HG03565 (cell line): Measurements from ENCODE around the gene PCDHGC5.

ENCODE experiments used
- ATAC-seq: cut with Tn5 transposase; IDR thresholded peaks from one replicate; pipeline ENCODE4 v1.9.1; 2021; ENCODE audit warnings: mild to moderate bottlenecking, moderate library complexity; ENCODE audit not compliant: unreplicated experiment

The PCDHGC5 gene

DNA sequence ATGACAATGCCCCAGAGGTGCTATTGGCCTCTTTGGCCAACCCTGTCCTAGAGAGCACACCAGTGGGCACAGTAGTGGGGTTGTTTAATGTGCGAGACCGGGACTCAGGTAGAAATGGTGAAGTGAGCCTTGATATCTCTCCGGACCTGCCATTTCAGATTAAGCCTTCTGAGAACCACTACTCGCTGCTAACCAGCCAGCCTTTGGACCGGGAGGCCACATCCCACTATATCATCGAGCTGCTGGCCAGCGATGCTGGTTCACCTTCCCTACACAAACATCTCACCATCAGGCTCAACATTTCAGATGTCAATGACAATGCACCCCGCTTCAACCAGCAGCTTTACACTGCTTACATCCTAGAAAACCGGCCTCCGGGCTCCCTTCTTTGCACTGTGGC lies 1.4 kb downstream of the PCDHGC5 start:
- ATAC-seq, result no peak

DNA sequence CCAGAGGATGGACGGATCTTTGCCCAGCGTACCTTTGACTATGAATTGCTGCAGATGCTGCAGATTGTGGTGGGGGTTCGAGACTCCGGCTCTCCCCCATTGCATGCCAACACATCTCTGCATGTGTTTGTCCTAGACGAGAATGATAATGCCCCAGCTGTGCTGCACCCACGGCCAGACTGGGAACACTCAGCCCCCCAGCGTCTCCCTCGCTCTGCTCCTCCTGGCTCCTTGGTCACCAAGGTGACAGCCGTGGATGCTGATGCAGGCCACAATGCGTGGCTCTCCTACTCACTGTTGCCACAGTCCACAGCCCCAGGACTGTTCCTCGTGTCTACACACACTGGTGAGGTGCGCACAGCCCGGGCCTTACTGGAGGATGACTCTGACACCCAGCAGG lies 1.9 kb downstream of the PCDHGC5 start:
- ATAC-seq, result no peak

DNA sequence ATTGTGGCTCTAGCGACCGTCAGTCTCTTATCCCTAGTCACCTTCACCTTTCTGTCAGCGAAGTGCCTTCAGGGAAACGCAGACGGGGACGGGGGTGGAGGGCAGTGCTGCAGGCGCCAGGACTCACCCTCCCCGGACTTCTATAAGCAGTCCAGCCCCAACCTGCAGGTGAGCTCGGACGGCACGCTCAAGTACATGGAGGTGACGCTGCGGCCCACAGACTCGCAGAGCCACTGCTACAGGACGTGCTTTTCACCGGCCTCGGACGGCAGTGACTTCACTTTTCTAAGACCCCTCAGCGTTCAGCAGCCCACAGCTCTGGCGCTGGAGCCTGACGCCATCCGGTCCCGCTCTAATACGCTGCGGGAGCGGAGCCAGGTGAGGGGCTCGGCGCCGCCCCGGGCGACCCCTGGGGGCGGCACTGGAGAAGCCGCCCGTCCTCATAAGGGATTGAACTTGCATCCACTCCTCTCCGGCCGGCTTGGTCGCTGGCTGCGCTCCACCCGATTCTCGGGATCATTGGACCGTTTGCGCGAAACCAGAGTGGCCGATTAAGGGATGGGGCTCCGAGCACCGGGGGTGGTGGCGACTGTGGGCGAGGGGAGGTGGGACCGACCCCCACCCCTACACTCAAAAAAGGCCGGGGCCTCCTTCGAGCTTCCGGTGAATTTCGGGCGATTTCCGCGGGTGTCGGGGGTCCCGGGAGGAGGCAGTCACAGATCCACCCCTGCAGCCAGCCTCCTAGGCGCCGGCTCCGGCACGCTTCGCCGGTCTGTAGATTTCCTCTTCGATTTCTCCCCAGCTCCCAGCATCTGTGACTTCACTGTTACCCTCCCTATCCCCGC lies 2.7 kb downstream of the PCDHGC5 start:
- no peak for ATAC-seq

DNA sequence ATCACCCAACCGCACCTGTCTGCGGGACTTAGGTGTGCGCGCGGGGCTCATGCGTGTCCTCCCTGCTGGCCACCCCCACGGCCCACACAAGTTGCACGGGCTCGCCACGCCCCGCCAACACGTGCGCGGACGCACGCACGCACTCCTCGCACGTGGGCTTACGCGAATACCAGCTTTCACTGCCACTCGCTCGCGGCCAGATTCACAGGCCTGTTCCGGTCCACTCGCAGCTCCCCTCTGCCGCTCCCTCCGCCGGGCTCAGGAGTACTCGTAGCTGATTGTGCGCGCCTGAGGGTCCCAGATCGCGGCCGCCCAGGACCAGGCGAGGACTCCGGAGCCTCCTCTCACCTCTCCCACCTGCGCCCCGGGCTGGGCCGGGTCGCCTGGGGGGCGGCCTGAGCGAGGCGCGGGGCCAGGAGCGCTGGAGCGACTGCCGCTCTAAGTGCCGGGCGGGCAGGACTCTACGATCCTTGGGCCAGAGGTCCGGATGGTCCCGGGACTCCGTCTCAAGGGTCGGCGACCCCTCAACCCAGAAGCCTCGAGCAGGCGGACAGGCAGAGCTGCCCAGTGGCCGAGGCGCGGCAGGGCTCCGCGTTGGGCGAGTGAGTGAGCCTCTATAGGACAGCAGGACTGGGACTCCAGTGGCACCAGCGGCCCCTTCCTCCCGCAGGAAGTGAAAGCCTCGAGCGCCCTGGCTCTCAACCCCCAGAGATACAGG lies 3.4 kb downstream of the PCDHGC5 start:
- no peak for ATAC-seq

DNA sequence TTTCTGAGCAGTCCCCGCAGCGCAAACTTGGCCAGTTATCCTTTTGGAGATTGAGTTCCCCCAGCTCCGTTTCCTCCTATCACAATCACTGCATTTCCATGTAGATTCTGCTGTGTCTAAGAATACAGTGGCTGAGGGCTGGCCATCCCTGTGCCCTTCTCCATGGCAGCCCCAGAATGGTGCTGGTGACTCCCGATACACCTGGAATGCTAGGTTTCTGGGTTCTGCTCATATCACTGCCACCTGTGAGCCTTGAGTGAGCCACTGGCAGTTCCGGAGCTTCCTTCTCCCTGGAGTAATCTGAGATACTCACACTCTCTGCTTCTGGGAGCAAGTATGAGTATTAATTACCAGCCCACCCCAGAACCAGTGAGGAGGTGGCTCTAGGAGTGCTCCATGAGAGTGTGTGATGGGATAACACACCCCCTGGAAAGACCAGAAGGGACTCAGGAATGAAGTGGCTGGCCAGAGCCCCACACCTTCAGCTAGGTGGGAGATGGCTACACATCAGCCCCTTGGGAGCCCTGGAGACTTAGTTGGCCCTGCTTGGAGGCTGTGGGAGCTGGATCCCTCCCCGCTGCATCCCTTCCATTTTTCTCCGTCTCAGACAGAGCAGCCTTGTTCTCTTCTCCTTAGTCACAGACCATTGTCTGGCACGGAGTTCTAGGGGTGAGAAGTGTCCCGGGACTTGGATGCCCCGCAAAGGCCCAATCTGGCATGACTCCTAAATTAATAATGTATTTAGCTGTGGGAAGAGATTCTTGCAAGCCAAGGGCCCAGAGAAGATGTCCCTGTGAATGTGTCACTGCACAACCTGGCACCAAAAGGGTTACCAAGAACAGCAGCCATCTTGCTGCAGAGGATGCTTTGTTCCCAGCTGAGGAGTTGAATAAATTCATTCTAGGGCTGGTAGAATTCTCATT lies 4.9 kb downstream of the PCDHGC5 start:
- no peak for ATAC-seq

DNA sequence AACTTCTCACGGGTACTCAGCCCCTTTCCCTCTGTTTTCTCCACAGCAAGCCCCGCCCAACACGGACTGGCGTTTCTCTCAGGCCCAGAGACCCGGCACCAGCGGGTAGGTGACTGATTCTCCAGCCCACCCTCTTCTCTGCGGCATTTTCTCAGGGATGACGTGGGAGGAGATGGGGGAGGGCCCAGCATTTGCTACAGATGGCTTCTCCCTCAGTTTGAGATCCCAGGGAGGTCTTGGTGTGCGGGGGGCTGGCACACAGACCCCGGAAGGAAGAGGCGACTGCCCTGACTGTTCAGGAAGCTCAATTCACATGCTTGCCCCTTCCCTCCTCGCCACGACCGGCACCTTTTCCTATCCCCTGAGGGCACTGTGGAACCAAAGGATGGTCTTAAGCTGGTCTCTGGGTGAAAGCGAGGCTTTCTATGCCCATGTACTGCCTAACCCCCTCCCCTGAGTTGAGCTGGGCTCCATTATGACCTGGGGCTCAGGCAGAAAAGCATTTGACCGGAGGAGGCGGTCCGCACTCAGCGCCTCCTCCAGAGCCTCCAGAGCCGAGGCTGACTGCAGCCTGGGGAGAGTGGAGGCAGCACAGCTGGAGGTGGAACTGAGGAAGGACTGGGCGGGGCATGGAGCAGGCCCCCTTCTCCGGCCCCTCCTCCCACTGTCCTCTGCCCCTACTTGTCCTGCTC lies 6.0 kb downstream of the PCDHGC5 start:
- no peak for ATAC-seq

DNA sequence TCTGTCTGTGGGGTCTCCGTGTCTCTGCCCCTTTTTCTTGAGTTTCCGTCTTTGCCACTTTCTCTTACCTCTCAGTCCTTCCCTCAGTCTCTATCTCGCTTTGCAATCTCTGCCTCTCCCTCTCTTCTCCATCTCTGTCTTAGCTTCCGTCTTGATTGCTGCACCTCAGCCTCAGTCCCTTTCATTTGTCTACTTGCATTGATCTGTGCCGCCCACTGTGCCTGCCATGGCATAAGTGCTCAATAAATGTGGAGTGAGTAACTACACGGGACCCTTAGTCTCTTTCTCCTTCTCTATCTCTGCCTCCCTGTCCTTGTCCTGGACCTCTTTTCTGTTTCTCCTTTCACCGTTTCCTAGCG lies 6.6 kb downstream of the PCDHGC5 start:
- no peak for ATAC-seq

DNA sequence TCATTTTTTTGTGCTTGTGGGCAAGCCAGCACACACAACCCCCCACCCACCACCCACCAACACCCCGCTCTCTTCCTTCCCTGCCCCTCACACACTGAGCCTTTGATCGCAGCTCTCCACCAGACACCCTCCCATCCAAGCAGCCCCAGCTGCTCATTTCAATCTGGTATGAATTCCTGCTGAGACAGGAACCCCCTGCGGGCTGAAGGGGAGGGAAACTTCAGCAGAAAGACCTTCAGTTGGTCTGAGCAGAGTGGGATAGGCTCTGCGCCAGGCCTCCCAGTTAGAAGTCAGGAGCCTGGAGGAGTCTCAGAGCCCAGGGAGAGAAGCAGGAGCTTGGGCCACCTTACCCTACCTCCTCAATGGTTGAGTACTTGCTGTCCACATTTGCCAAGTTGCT lies 7.2 kb downstream of the PCDHGC5 start:
- ATAC-seq, result no peak

DNA sequence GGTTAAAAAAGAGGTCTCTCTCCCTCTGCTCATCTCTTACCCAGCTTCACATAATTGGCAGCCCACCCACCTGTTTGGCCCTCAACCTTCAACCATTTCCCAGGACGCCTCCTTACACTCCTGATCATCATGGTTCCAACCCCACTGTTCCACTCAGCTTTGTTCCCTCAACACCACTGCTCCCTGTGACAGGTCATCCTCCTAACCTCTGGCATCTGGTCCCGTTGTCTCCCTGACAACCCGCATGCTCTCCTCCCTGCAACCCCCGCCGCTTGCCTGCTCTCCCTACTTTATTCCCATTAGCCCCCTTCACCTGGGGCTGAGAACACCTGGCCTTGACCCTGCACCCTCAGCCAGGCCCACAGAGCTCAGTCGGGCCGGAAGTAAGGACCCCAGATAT lies 12.9 kb downstream of the PCDHGC5 start:
- ATAC-seq, result no peak

DNA sequence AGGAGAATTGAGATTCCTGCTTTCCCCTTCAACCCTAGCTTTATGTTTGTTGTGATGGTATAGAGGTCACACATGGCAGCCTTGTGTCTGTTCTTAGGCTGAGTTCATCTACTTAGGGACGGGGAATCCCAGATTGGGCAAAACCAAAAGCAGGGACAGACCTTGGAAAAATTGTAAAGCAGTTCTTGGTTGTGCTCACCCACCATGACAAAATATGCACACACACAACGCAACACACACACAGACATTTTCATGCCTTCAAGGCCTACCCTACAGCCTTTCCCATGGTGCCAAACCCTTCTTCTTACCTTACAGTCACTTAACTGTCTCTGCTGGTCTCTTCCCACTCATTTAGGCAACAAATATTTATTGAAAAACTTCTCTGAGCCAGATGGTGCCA lies 14.8 kb downstream of the PCDHGC5 start:
- ATAC-seq, result no peak

DNA sequence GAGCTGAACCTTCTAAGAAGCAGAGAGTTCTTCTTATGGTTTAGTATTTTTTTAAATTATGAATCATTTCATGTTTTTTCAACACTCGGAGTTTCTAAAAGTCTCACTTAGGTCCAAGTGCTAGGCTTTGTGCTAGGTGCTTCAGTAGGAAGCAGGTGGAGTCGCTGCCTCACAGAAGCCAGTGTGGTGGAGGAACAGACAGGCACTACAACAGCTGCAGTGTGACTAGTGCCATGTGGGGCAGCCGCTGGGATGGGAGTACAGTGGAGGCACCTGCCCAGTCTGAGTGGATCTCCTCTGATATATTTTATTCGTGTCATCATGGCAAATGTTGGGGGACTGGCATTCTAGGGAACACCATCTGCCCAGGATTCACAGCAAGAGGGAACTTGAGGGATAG lies 15.3 kb downstream of the PCDHGC5 start:
- no peak for ATAC-seq

DNA sequence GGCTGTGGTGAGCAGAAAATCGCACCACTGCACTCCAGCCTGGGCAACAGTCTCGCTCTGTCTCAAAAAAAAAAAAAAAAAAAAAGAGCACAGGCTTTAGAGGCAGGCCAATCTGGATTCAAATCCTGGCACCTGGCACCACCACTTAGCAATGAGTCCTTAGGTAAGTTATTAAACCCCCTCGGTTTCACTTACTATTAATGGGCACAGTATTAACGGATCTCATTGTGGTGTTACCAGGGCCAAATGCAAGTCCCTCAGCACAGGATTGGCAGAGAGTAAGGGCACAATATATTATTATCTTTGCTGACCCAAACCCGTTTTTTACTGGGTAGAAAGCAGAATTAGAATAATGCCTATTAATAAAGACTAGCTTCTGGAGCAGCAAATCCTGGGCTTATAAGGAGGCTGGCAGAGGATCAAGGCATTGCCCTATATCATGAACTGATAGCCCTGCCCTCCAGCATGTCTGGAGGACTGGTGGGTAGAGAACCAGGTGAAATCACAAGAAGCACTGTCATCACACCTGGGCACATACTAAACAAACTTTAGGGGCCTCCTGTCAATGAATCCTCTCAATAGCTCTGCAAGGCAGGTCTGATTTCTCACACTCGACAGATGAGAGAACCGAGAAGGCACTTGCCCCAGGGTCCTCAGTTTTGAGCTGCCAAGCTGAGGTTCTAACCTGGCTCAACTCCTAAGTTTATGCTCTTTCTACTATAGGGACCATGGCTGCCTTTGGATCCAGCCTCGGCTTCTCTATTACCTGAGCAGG lies 17.7 kb downstream of the PCDHGC5 start:
- no peak for ATAC-seq

DNA sequence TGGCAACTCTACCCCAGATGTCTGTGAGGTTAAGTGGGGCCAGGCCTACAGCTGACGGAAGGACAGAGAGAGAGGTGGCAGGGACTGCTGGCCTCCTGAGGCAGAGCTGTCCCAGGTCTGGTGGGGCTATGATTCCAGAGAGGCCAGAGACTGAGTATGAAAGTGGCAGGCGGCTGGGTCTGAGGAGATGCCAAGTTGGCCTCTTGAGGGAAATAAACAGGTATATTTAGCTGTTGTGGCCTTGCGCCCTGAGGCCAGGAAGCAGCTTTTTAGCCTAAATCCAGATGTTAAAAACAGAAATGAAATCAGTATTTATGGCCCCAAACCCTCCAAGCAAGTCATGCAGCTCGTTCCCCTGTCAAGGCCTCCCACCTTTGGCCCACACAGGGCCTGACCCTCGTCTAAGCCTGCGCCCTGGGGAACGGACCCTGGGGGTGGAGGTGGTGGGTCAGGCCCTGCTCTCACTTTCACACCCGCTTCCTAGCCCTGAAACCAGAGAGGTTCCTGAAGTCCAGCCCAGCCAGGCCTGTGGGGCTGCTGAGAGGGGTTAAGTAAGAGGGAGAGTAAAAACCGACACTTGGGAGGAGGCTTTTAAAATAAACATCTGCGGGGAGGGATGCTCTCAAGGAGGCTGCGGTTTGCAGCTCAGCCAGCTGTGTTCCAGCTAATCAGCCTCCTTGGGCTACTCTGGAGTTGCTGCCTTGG lies 18.7 kb downstream of the PCDHGC5 start:
- peak; percentile 36 for ATAC-seq

DNA sequence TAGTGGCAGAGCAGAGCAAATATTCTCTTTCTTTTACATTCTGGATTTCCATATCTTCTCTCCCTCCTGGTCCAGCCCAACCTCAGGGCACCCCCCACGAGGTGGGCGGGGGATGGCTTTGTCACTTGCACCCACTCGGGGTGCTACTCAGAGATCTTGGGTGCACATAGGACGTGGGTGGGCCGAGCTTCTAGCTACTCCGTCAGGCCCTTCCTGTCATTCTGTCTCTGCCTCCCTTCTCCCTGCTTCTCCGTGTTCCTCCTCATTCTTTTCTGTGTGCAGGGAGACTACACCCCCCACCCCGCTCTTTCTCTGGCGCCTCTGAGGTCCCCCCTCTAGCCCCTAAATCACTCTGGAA lies 19.5 kb downstream of the PCDHGC5 start:
- ATAC-seq, result no peak

DNA sequence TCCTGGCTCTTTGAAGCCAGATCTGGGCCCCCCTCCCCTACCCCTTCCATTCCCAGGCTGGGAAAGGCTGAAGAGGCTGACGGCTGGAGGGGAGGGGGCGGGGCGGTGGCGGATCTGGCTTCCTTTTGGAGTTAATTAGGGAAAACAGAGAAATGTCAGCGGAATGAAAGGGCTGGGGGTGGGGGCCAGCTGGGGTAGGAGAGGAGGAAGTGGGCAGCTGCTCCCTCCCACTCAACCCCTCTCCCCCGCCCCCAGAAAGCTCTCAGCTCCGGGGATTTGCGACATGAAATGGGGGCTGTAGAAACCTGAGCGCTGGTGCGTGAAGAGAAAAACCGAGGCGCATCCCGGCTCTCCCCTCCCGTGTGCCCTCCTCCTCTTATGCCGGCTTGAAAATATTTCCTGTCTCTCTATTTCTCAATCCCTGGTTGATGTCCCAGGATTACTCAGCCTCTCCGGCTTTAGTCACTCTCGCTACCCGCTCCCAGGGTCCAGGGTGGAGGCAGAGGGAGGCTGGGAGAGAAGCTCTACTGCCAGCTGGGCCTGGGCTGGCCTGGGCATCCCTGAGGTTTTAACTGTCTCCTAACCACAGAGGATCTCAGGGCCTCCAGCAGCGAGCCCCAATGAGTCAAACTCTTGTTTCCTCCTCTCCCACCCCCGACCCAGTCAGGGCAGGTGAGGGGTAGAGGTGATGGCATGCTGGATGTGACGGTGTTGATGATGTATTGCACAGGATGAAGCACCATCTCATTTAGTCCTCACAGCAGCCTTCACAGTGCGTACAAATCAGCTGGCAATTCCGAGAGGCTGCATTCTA lies 20.1 kb downstream of the PCDHGC5 start:
- no peak for ATAC-seq

DNA sequence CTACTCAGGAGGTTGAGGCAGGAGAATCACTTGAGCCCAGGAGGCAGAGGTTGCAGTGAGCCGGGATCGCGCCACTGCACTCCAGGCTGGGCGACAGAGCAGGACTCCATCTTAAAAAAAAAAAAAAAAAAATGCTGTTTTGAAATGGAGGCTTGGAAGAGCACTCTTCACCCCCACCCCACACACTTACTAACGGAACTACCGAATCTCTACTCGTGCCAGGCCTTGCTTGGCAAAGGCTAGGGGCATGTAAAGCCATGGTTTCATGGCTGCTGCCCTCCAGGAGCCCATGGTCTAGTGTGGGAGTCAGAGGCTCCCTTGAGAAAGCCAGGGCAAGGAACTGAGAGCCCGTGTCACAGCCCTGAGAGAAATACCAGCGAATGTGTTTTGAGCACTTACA lies 21.3 kb downstream of the PCDHGC5 start:
- ATAC-seq, result no peak

DNA sequence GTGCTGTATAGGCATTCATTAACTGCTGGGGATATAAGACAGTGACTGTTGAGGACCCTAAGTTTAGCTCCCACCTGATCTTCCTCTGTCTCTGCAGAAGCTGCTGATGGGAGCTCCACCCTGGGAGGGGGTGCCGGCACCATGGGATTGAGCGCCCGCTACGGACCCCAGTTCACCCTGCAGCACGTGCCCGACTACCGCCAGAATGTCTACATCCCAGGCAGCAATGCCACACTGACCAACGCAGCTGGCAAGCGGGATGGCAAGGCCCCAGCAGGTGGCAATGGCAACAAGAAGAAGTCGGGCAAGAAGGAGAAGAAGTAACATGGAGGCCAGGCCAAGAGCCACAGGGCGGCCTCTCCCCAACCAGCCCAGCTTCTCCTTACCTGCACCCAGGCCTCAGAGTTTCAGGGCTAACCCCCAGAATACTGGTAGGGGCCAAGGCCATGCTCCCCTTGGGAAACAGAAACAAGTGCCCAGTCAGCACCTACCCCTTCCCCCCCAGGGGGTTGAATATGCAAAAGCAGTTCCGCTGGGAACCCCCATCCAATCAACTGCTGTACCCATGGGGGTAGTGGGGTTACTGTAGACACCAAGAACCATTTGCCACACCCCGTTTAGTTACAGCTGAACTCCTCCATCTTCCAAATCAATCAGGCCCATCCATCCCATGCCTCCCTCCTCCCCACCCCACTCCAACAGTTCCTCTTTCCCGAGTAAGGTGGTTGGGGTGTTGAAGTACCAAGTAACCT lies 22.1 kb downstream of the PCDHGC5 start:
- ATAC-seq, result peak; percentile 15

DNA sequence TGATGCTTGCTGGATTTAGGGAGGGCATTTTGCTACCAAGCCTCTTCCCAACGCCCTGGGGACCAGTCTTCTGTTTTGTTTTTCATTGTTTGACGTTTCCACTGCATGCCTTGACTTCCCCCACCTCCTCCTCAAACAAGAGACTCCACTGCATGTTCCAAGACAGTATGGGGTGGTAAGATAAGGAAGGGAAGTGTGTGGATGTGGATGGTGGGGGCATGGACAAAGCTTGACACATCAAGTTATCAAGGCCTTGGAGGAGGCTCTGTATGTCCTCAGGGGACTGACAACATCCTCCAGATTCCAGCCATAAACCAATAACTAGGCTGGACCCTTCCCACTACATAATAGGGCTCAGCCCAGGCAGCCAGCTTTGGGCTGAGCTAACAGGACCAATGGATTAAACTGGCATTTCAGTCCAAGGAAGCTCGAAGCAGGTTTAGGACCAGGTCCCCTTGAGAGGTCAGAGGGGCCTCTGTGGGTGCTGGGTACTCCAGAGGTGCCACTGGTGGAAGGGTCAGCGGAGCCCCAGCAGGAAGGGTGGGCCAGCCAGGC lies 23.0 kb downstream of the PCDHGC5 start:
- no peak for ATAC-seq
